ENCODE results near the gene IL17RA.

Gene IL17RA

DNA sequence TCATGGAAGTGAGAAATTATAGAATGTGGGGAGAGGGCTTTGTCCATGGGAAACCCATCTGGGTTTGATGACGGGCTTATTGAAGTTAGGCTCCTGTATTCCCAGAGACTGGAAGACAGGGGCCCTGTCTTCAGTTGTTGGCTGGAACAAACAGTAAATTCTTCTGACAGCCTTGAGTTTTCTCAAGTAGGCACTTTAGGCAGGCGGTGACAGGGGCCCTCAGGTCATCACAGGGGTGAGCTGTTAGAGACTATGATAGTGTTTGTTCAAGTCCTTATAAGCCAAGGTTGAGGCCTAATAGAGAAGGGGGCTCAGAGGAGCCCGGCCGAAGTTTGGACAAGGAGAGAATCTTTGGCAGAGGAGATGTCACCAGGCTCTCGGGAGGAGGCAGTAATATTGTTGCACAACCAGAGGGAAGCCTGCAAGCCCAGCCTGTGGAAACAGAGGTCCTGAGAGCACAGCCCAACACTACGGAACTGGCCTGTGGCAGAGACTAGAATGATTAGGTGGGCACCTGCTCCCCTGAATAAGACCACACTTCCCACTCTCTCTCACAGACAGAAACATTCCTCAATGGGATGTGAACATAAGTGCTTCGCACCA is 20.2 kb upstream of the IL17RA start:
- Mint-ChIP-seq H3K4me3 (no peak overlapping the region), H3K27ac (no peak overlapping the region), H3K9me3 (no peaks in the 10 kb centered on the region), H3K36me3 (no peaks in the 10 kb centered on the region), H3K4me1 (no peaks in the 10 kb centered on the region)
- ATAC-seq, result no peak
- DNase-seq (ENCODE audit: low spot score in 2 of 2), result no peak

DNA sequence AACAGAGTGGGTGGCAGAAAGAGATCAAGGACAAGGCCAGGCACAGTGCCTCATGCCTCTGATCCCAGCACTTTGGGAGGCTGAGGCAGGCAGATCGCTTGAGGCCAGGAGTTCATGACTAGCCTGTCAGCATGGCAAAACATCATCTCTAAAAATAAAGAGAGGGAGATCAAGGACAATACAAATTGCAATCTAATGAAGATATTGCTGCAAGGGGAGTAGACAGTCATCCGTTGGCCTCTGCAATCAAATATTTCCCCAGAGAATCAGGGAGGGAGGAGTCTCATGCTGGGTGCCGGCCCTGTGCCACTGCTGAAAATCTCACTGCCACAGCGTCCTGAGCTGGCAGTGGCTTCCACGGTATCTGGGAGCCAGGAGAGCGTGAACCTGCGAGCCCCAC is 19.4 kb upstream of the IL17RA start:
- no peaks in the 10 kb centered on the region for H3K4me1 Mint-ChIP-seq
- DNase-seq (ENCODE audit: low spot score in 2 of 2), result no peak
- no peak overlapping the region for H3K4me3 Mint-ChIP-seq
- ATAC-seq, result no peak
- H3K36me3 Mint-ChIP-seq, result no peaks in the 10 kb centered on the region
- H3K9me3 Mint-ChIP-seq, result no peaks in the 10 kb centered on the region
- no peak overlapping the region for H3K27ac Mint-ChIP-seq

DNA sequence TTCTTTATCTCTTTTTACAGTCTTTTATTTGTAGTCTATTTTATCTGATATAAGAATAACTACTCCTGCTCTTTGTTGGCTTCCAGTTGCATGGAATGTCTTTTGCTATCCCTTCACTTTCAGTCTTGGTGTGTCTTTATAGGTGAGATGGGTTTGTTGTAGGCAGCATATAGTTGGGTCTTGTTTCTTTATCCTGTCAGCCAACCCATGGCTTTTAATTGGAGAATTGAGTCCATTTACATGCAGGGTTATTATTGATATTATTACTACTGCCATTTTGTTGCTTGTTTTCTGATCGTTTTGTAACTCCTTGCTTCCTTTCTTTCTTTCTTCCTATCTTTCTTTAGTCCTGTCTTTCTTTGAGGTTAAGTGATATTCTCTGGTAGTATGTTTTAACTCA is 11.9 kb upstream of the IL17RA start:
- H3K36me3 Mint-ChIP-seq, result peaks cover 17% of the 10 kb centered on the region

DNA sequence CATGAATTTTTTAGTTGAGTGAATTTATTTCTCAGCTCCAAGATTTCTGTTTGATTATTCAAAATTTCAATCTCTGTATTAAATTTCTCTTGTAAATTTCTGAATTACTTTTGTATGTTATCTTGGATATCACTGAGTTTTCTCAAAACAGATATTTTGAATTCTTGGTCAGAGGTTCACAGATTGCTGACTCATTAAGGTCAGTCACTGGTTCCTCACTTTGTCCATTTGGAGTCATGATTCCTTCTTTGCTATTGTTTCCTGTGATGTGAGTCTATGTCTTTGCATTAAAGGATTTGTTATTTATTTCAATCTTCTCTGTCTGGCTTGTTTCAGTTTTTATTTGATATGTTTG is 10.2 kb upstream of the IL17RA start:
- no peak for ATAC-seq
- no peaks in the 10 kb centered on the region for H3K9me3 Mint-ChIP-seq
- H3K4me3 Mint-ChIP-seq, result no peak overlapping the region
- no peak overlapping the region for H3K27ac Mint-ChIP-seq
- no peak for DNase-seq (ENCODE audit: low spot score in 2 of 2)
- peaks cover 17% of the 10 kb centered on the region for H3K36me3 Mint-ChIP-seq
- H3K4me1 Mint-ChIP-seq, result peaks cover 24% of the 10 kb centered on the region

More for the DNA sequence above, 11.9 kb upstream of the IL17RA start:
- H3K9me3 Mint-ChIP-seq, result no peaks in the 10 kb centered on the region
- no peak overlapping the region for H3K4me3 Mint-ChIP-seq
- DNase-seq (ENCODE audit: low spot score in 2 of 2), result no peak
- no peak overlapping the region for H3K27ac Mint-ChIP-seq
- H3K4me1 Mint-ChIP-seq, result peaks cover 24% of the 10 kb centered on the region
- no peak for ATAC-seq

DNA sequence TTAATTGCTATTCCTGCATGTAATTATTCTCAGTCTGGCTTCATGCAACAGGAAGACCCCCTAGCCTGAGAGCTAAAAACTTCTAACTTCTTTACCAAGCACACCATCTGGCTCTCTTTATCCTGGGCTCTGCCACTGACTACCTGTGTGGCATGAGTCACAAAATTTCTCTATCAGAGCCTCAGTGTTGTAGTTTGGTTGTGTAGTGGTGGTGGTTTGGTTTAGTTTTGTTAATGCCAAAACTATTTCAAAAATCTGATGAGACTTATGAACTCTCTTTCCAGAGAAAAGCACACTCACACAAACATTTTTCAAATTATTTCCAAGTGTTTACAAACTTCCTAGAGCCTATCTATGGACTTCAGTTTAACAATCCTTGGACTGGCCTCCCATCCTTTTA is 7.5 kb upstream of the IL17RA start:
- Mint-ChIP-seq H3K9me3 (no peaks in the 10 kb centered on the region), H3K36me3 (peaks cover 17% of the 10 kb centered on the region), H3K27ac (no peak overlapping the region), H3K4me1 (peaks cover 24% of the 10 kb centered on the region), H3K4me3 (no peak overlapping the region)
- no peak for ATAC-seq
- DNase-seq (ENCODE audit: low spot score in 2 of 2), result no peak

DNA sequence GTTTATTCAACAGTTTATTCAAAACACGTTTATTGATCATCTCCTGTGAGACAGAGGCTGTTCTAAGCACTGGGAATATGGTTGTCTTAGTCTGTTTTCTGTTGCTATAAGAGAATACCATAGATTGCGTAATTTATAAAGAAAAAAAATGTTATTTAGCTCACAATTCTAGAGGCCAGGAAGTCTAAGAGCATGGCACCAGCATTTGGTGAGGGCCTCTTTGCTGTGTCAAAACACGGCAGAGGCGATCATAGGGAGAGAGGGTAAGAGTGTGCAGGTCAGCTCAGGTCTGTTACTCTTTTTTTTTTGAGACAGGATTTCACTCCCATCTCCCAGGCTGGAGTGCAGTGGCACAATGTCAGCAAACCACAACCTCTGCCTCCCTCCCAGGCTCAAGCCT is 5.2 kb upstream of the IL17RA start:
- DNase-seq (ENCODE audit: low spot score in 2 of 2) (no peak), ATAC-seq (no peak)
- no peak overlapping the region for H3K27ac Mint-ChIP-seq
- no peak overlapping the region for H3K4me3 Mint-ChIP-seq
- peaks cover 37% of the 10 kb centered on the region for H3K4me1 Mint-ChIP-seq
- H3K36me3 Mint-ChIP-seq, result peaks cover 17% of the 10 kb centered on the region
- H3K9me3 Mint-ChIP-seq, result no peaks in the 10 kb centered on the region

DNA sequence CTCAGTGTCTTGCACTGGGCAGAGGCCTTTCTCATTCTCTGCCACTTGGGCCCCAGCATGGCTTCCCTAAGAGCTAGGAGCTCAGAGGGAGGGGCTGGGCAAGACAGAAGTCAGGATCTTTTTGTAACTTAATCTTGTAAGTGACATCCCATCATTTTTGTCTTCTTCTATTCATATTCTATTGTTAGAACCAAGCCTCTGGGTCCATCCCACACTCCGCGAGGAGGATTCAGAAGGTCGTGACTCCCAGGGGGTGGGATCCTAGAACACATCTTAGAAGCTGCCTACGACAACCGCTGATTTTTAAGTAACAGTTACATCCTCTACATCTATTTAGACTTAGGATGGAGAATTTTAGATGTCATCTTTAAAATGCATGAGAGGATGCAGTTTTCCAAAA is 1.5 kb upstream of the IL17RA start:
- H3K4me1 Mint-ChIP-seq, result peaks cover 42% of the 10 kb centered on the region
- ATAC-seq (no peak), DNase-seq (ENCODE audit: low spot score in 2 of 2) (no peak)
- H3K4me3 Mint-ChIP-seq, result peak overlapping the region; percentile 79
- peak overlapping the region; percentile 37 for H3K27ac Mint-ChIP-seq
- H3K9me3 Mint-ChIP-seq, result no peaks in the 10 kb centered on the region
- peaks cover 8% of the 10 kb centered on the region for H3K36me3 Mint-ChIP-seq

DNA sequence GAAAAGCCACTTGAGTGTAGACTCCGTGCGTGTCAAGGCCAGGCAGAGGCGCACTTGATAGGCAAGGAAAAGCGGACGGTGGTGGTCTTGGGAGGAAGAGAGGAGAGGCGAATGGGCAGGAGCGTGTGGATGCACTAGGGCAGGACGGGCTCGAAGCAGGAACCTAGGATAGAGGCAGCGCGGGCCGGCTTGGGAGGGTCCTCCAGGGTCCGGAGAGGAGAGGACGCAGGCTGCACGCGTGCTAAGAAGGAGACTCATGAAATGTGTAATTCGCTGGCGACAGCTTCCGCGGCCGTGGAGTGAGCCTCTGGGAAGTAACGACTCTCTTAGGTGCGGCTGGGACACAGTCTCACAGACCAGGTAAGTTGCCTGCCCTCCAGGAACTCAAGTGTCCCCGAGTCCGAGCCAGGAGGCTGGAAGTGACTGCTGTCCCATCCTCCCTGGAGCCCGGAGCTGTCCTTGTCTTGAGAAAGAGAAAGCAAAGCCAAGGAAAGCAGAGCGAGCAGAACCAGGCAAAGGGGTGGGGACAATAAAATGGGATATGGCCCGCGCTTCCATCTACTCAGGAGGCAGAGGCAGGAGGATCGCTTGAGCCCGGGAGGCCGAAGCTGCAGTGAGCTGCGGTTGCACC is 874 bp upstream of the IL17RA start:
- H3K36me3 Mint-ChIP-seq, result peaks cover 8% of the 10 kb centered on the region
- H3K27ac Mint-ChIP-seq, result peak overlapping the region; percentile 88
- ATAC-seq (no peak), DNase-seq (ENCODE audit: low spot score in 2 of 2) (no peak)
- peaks cover 42% of the 10 kb centered on the region for H3K4me1 Mint-ChIP-seq
- H3K4me3 Mint-ChIP-seq, result peak overlapping the region; percentile 79
- no peaks in the 10 kb centered on the region for H3K9me3 Mint-ChIP-seq

DNA sequence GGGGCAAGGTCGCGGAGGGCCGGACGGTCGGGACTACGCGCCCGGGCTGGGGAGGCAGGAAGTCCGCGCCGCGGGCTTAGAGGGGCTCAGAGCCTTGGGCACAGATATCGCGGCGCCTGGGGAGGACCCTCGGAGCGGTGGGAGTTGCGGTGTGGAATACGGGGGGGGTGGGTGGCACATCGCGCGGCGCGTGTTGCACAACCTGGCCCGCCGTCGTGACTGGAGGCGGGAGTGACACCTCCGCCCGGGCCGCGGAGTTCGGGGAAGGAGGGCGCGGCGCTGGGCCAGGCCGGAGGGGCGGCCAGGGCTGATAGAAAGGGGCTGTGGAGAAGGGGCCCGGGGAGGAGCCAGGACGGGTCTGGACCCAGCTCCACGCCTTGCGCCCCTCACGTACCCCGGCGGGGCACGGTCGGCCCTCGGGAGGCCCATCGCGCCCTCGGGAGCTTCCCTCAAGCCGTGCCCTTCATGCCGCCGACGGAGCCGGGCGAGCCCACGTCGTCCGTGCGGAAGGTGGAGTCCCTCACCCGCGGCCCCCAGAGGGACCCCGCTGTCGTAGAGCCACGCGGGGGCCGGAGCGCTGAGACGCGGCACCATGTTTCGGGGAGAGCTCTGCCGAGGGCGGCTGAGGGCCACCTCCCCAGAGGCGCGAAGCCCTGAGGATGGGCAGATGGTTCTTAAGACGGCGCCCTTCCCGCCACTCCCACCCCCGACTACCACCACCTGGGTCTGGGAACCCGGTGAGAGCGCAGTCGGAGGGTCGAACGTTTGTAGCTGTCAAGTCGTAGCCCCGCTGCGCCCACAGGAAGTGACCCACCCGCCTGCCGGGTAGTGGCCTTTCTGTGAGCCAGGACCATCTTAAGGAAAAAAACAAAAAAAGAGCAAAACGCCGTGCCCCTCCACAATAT is 729 bp downstream of the IL17RA start:
- Mint-ChIP-seq H3K4me3 (peak overlapping the region; percentile 79), H3K4me1 (peaks cover 51% of the 10 kb centered on the region), H3K36me3 (peaks cover 8% of the 10 kb centered on the region), H3K27ac (peak overlapping the region; percentile 88), H3K9me3 (no peaks in the 10 kb centered on the region)
- ATAC-seq (peak; percentile 34), DNase-seq (ENCODE audit: low spot score in 2 of 2) (peak in 1 of 2 donors; percentile 63)

DNA sequence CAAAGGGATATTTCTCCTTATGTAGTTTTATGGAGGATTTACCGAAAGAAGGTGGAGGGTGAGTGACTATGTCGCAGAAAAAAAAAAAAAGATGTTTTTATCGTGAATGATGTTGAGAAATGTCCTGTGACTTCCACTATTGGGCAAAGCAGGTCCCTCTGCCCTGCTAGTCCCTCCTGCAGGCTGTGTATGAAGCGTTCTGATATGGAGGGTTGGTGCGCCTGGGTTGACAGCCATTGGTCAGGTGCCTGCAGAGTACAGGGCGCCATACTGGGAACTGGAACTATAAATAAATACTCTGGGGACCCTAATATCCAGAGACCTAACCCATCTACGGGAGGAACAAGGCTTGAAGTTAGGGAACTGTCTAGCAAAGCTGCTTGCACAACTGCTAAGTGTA is 1.5 kb downstream of the IL17RA start:
- ATAC-seq (no peak), DNase-seq (ENCODE audit: low spot score in 2 of 2) (no peak)
- H3K4me1 Mint-ChIP-seq, result peaks cover 58% of the 10 kb centered on the region
- H3K9me3 Mint-ChIP-seq, result no peaks in the 10 kb centered on the region
- H3K27ac Mint-ChIP-seq, result no peak overlapping the region
- peak overlapping the region; percentile 79 for H3K4me3 Mint-ChIP-seq
- H3K36me3 Mint-ChIP-seq, result peaks cover 8% of the 10 kb centered on the region

DNA sequence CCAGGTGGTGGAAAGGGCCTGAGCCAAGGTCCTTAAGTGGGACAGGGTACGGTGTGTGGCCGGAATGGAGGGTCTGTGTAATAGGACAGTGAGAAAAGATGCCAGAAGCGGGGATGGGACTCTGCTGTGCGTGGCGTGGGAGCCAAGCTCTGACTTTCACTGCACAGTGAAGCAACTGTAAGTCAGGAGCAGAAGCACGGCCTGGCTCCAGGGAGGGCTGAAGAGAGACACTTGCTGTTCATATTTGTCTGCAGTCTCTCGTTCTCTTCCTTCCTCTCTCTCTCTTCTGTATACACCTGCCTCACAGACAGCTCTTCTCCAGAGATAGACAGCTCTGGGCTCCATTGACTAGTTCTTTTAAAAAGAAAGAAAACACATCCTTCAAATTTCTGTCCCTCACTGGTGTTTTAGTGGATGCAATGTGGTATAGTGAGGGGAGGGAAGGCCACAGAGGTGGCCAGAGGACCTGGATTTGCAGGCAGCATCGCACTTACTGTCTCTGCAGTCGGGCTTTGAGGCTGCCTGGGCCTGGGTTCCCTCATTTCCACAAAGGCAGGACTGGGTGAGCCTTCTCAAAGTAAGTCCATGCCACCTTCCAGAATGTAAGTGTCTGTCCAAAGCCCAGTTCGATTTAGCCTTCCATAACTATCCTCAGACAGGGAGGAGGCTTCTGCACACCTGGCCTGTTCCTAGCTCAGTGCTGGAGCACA is 2.1 kb downstream of the IL17RA start:
- DNase-seq (ENCODE audit: low spot score in 2 of 2) (no peak), ATAC-seq (no peak)
- Mint-ChIP-seq H3K9me3 (no peaks in the 10 kb centered on the region), H3K4me1 (peaks cover 62% of the 10 kb centered on the region), H3K36me3 (peaks cover 8% of the 10 kb centered on the region), H3K4me3 (peak overlapping the region; percentile 79), H3K27ac (no peak overlapping the region)

DNA sequence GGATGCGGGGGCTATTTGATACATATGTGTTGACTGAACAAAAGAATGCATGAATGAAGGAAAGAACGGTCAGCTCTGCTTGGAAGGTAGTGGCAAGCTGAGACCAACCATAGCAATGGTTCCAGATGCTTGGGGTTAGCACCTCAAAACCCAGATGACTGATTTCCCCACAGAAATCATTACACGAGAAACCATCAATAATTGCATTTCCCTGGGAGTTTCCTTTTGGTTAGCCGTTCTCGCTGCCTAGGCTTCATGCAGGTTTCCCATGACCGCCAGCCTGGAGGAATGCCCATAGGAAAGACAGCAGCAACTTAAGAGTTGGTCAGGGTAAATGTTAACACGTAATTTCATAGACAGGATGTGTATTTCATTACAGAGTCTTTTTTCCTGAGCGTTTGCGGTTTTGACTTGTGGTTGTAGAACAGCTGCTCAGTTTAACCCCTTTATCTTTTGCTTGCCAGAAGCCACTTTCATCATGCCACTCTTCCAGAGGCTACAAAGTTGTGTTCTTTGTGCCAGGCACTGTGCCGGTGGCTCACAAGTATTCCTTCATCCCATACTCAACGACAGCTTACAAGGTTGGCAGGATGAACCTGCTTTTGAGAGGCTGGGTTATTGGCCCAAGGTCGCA is 2.8 kb downstream of the IL17RA start:
- peak; percentile 28 to 80 for DNase-seq (ENCODE audit: low spot score in 2 of 2)
- Mint-ChIP-seq H3K36me3 (peaks cover 8% of the 10 kb centered on the region), H3K4me3 (peak overlapping the region; percentile 79), H3K27ac (peak overlapping the region; percentile 71), H3K9me3 (no peaks in the 10 kb centered on the region), H3K4me1 (peaks cover 69% of the 10 kb centered on the region)
- ATAC-seq, result peak; percentile 57

DNA sequence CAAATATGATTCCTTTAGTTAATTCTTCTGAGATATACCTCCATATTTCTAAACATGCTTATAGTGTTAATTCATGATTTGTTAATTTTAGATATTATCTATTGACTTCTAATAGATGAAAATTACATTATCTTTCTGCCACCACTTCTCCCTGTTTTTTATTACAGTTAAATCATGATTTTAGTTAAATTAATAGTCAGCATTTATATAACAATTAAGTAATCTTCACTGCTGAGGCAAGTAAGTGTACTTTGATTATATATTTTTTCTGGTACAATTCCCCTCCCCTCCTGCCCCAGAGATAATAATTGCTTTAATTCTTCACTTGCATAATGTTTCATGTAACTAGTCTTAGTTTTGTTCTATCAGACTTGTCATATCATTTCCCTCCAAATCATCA is 5.8 kb downstream of the IL17RA start:
- peaks cover 64% of the 10 kb centered on the region for H3K4me1 Mint-ChIP-seq

DNA sequence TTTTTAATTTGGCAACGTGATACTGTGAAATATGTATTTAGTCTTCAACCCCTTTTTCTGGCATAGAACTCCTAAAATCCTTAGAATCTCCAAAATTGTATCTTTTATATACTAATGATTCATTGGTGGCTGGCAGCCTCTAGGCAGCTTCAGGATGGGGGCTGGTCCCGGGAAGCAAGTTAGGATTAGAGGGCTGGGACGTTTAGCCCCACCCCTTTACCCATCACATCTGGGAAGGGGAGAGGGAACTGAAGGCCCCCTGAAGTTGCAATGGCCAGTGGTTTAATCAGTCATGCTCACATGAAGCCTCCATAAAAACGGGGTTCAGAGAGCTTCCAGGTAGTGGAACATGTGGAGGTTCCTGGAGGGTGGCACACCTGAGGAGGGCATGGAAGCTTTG is 7.1 kb downstream of the IL17RA start:
- H3K27ac Mint-ChIP-seq, result no peak overlapping the region
- no peak for ATAC-seq
- H3K4me1 Mint-ChIP-seq, result peaks cover 53% of the 10 kb centered on the region
- no peak overlapping the region for H3K4me3 Mint-ChIP-seq
- H3K36me3 Mint-ChIP-seq, result peaks cover 8% of the 10 kb centered on the region
- no peaks in the 10 kb centered on the region for H3K9me3 Mint-ChIP-seq
- no peak for DNase-seq (ENCODE audit: low spot score in 2 of 2)

More for the DNA sequence above, 5.8 kb downstream of the IL17RA start:
- DNase-seq (ENCODE audit: low spot score in 2 of 2) (no peak), ATAC-seq (no peak)
- Mint-ChIP-seq H3K27ac (no peak overlapping the region), H3K4me3 (no peak overlapping the region), H3K36me3 (peaks cover 8% of the 10 kb centered on the region), H3K9me3 (no peaks in the 10 kb centered on the region)

DNA sequence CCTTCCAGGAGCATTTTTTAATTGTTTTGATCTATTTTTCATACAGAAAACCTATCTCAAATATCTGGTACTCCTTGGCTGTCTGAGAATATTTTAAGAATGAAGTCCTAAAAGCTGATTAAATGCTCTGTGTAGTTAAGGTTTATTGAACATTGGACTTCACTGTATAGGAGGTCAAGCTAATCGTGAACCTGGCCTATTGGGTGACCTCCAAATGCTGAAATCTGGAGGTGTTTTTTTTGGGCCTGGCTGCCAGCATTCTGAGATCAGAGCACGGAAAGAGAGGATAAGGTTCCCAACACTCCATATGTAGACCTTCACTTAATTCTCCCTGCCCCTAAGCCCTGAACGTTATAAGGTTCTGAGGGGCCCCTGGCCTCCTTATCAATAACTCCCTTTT is 8.3 kb downstream of the IL17RA start:
- Mint-ChIP-seq H3K36me3 (peaks cover 6% of the 10 kb centered on the region), H3K27ac (no peak overlapping the region), H3K9me3 (no peaks in the 10 kb centered on the region), H3K4me3 (no peak overlapping the region), H3K4me1 (peaks cover 53% of the 10 kb centered on the region)
- ATAC-seq, result no peak
- DNase-seq (ENCODE audit: low spot score in 2 of 2), result no peak
